AG10803 (cell line): ENCODE results near the gene TBC1D17.
"Not testable (repeated sequence)": the region's sequence is repeated elsewhere in the genome, so short reads cannot be mapped to it uniquely, and the experiment has no call there.

Experiments used
- DNase-seq: peaks from one replicate; pipeline ENCODE4 v3.0.0; 2010; ENCODE audit warnings: low read depth
- H3K4me3 ChIP-seq: 2 replicates; pipeline ENCODE4 v1.5.1; 2011; ENCODE audit warnings: mild to moderate bottlenecking, low read length, control low read depth
- CTCF ChIP-seq: conservative IDR thresholded peaks from 2 replicates; pipeline ENCODE4 v1.5.1; 2011; ENCODE audit warnings: mild to moderate bottlenecking, low read length, control low read depth, inconsistent platforms

Gene TBC1D17

GRCh38 chr19:49918089-49918488 lies 40.6 kb downstream of the TBC1D17 start:
- no peak for TF ChIP-seq CTCF
- no peak overlapping the region for H3K4me3 ChIP-seq
- DNase-seq: no peak

- no peak for DNase-seq
- TF ChIP-seq CTCF: no peak
These were observed 43.3 kb downstream of the TBC1D17 start for GRCh38 chr19:49920624-49921363.

GRCh38 chr19:49921871-49922795 lies 44.6 kb downstream of the TBC1D17 start:
- DNase-seq: peak; percentile 81
- no peak overlapping the region for H3K4me3 ChIP-seq
- no peak for TF ChIP-seq CTCF

More at GRCh38 chr19:49920624-49921363, 43.3 kb downstream of the TBC1D17 start:
- H3K4me3 ChIP-seq: no peak overlapping the region

- TF ChIP-seq CTCF: no peak
- no peak for DNase-seq
- H3K4me3 ChIP-seq: no peak overlapping the region
These were observed 45.8 kb downstream of the TBC1D17 start for GRCh38 chr19:49923055-49924003.

GRCh38 chr19:49924004-49924880 lies 46.7 kb downstream of the TBC1D17 start:
- no peak overlapping the region for H3K4me3 ChIP-seq
- DNase-seq: peak; percentile 41

GRCh38 chr19:49924881-49925210 lies 47.3 kb downstream of the TBC1D17 start:
- H3K4me3 ChIP-seq, DNase-seq: not testable (repeated sequence)

More at GRCh38 chr19:49924004-49924880, 46.7 kb downstream of the TBC1D17 start:
- no peak for TF ChIP-seq CTCF
